ENCODE results near the gene AP2A2. TPM values are rescaled to one million over a fixed set of nuclear protein-coding genes. Genes with fewer than 3 reads are reported as not detected.

Gene AP2A2
- total RNA-seq, 6 experiments from 2014 or later, result 41.4 to 66.7 (median 53.8) TPM

DNA sequence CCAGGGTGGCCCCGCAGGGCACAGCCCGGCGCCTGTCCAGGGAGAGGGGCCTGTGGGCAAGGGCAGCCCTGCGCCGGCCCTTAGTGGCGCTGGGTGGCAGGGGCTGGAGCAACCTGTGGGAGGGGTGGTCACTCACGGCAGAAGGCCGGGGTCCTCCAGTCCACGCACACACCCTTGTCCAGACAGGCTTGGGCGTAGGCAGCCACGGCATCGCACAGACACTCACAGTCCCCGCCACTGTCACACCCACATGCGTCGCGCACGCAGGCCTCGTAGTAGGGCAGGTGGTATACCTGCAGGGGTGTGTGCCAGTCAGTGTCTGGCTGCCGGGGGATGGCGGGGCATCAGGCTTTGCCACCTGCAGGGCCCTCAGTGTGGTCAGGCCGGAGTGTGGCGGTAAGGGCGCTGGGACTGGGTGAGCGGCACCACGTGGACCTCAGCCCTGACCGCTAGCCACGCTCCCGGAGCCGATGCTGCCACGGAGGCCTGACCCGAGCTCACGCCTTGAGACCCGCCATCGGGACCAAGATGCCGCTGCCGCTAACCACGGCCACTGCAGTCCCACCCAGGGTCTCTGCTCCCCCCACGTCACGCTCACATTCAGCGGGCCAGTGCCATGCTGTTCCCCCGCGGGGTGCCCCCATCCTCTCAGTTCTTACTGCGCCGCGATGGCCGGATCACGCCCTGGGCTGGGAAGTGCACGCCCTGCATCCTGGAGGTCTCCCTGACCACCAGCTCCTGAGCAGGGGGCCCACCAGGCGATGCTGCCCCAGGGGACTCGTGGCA lies 98.3 kb downstream of the AP2A2 start:
- no peak overlapping the region for H3K27ac ChIP-seq
- no peak overlapping the region for H3K4me3 ChIP-seq
- ATAC-seq (no peak), DNase-seq (no peak)
- H3K4me1 ChIP-seq, result no peaks in the 10 kb centered on the region
- no peak for TF ChIP-seq POLR2A (IDR thresholded peaks at IDR 0.05)
- TF ChIP-seq, protein P1, sequence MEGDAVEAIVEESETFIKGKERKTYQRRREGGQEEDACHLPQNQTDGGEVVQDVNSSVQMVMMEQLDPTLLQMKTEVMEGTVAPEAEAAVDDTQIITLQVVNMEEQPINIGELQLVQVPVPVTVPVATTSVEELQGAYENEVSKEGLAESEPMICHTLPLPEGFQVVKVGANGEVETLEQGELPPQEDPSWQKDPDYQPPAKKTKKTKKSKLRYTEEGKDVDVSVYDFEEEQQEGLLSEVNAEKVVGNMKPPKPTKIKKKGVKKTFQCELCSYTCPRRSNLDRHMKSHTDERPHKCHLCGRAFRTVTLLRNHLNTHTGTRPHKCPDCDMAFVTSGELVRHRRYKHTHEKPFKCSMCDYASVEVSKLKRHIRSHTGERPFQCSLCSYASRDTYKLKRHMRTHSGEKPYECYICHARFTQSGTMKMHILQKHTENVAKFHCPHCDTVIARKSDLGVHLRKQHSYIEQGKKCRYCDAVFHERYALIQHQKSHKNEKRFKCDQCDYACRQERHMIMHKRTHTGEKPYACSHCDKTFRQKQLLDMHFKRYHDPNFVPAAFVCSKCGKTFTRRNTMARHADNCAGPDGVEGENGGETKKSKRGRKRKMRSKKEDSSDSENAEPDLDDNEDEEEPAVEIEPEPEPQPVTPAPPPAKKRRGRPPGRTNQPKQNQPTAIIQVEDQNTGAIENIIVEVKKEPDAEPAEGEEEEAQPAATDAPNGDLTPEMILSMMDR (IDR thresholded peaks at IDR 0.05), result no peak
- intact Hi-C loops (cut with DNase I), result no loop called here
- no peaks in the 10 kb centered on the region for H3K27me3 ChIP-seq
- H3K9me3 ChIP-seq, result no peaks in the 10 kb centered on the region
- WGBS (ENCODE audit: insufficient coverage, low coverage, low lambda C conversion rate, missing lambda C conversion rate), result 100% methylated on average over 6 of the region's 50 CpGs
- H3K36me3 ChIP-seq, result no peaks in the 10 kb centered on the region

DNA sequence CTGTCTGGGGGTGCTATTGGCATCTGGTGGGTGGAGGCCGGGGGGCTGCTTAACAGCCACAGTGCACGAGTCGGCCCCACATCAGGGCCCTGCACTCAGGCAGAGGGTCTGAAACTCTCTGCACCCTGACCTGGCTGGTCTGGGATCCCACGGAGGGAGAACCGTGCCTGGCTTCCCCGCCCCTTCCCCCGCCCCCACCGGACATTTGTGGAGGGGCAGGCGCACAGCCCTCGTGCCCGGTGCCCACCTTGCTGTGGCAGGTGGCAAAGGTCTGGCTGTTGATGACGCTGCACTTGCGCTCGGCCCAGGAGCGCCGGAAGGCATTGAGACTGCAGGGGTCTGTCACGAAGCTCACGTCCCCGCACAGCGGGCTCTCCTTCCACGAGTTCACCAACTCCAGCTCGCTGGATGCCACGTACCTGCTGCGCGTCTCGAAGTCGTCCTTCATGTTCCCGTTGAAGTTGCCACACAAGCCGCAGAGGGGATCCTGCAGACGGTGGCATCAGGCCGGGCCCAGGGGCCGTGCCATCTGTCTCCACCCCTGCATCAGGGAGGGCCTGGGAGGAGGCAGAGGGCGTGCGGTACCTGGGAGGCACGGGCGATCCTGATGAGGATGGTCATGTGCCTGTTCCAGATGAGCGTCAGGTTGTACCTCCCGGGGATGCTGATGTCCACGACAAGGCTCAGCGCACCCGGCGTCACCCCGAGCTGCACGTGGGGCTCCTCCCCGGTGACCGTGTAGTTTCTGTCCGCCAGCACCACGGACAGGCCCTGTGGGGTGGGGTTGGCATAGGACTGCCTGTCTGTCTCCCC lies 99.1 kb downstream of the AP2A2 start:
- TF ChIP-seq, protein P1 (IDR thresholded peaks at IDR 0.05), result no peak
- no peak for TF ChIP-seq POLR2A (IDR thresholded peaks at IDR 0.05)
- intact Hi-C loops (cut with DNase I), result no loop called here
- no peak overlapping the region for H3K4me3 ChIP-seq
- DNase-seq (no peak), ATAC-seq (no peak)
- H3K9me3 ChIP-seq, result no peaks in the 10 kb centered on the region
- H3K36me3 ChIP-seq, result no peaks in the 10 kb centered on the region
- H3K27me3 ChIP-seq, result no peaks in the 10 kb centered on the region
- H3K4me1 ChIP-seq, result no peaks in the 10 kb centered on the region
- no peak overlapping the region for H3K27ac ChIP-seq
- no CpG with 5 or more reads among the region's 48 CpGs for WGBS (ENCODE audit: insufficient coverage, low coverage, low lambda C conversion rate, missing lambda C conversion rate)

DNA sequence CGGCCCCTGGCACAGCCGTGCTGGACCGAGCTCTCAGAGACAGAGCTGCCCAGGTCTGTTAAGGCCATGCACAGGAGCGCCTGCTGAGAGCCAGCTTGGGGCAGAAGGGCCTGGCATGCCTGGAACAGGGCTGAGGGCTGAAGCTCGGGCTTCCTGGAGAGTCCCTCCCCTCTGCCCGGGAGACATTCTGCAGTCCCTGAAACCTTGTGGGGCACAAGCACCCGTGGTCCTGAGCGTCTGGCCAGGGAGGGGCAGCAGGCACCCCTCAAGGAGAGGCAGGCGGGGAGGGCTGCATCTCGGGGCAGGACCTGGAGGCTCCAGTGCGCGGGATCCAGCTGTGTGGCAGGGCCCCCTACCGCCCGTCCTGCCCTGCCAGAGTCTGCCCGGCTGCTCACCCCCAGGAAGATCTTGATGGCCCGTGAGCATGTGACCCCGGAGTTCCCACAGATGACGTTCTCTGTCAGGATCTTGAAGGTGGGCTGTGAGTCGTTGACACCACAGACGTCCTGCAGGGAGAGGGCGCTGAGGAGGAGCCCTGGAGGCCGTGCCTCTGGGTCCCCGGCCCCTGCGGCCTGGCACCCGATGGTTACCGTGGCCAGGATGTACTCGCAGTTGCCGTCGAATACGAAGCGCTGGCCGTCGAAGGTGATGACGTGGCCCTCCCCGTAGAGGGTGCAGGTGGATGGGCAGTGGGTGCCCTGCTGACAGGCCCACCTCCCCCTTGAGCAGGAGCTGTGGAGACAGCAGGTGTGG lies 99.9 kb downstream of the AP2A2 start:
- Histone ChIP-seq H3K4me3 (no peak overlapping the region), H3K4me1 (no peaks in the 10 kb centered on the region), H3K36me3 (no peaks in the 10 kb centered on the region), H3K27me3 (no peaks in the 10 kb centered on the region), H3K9me3 (no peaks in the 10 kb centered on the region), H3K27ac (no peak overlapping the region)
- DNase-seq (no peak), ATAC-seq (peak in 2 of 4 donors; percentile 21 to 26)
- TF ChIP-seq, protein P1 (IDR thresholded peaks at IDR 0.05), result no peak
- TF ChIP-seq POLR2A (IDR thresholded peaks at IDR 0.05), result no peak
- intact Hi-C loops (cut with DNase I), result no loop called here
- WGBS (ENCODE audit: insufficient coverage, low coverage, low lambda C conversion rate, missing lambda C conversion rate), result 75% methylated on average over 15 of the region's 35 CpGs

GRCh38 chr11:1026163-1026450 lies 100.4 kb downstream of the AP2A2 start:
- no peak for TF ChIP-seq POLR2A (IDR thresholded peaks at IDR 0.05)
- TF ChIP-seq, protein P1 (IDR thresholded peaks at IDR 0.05), result no peak
- WGBS (ENCODE audit: insufficient coverage, low coverage, low lambda C conversion rate, missing lambda C conversion rate), result no CpG with 5 or more reads among the region's 14 CpGs
- intact Hi-C loops (cut with DNase I), result no loop called here
- no peaks in the 10 kb centered on the region for H3K27me3 ChIP-seq
- H3K27ac ChIP-seq, result no peak overlapping the region
- no peak overlapping the region for H3K4me3 ChIP-seq
- DNase-seq, result no peak
- no peaks in the 10 kb centered on the region for H3K36me3 ChIP-seq
- peak in 1 of 4 donors; percentile 8 for ATAC-seq
- H3K9me3 ChIP-seq, result no peaks in the 10 kb centered on the region
- H3K4me1 ChIP-seq, result no peaks in the 10 kb centered on the region
